ENCODE measurements around the gene LRBA. TPM values are rescaled to one million over a fixed set of nuclear protein-coding genes. Genes with fewer than 3 reads are reported as not detected.
"Not testable (repeated sequence)": the region's sequence is repeated elsewhere in the genome, so short reads cannot be mapped to it uniquely, and the experiment has no call there.

The LRBA gene
- total and polyA plus RNA-seq, 9 donors = 20.7 to 30.5 (median 27.7) TPM

- no peak overlapping the region for H3K4me3 ChIP-seq (ENCODE audit: low read length)
- no peak for DNase-seq
- H3K4me1 ChIP-seq (ENCODE audit: control insufficient read depth, insufficient read depth, low read length) = no peaks in the 10 kb centered on the region
- no peaks in the 10 kb centered on the region for H3K9me3 ChIP-seq (replicated peaks; ENCODE audit: control insufficient read depth, low read depth, low read length)
- H3K27ac ChIP-seq (ENCODE audit: low read length) = no peak overlapping the region
- WGBS (ENCODE audit: insufficient coverage) = no CpG with 5 or more reads among the region's 2 CpGs
- no peaks in the 10 kb centered on the region for H3K27me3 ChIP-seq (ENCODE audit: control insufficient read depth, insufficient read depth, low read length)
- no peaks in the 10 kb centered on the region for H3K36me3 ChIP-seq (ENCODE audit: control insufficient read depth, insufficient read depth, low read length)
Observed at GRCh38 chr4:151039733-151040132, 24.6 kb upstream of the LRBA start.

- Histone ChIP-seq H3K27ac (ENCODE audit: low read length) (no peak overlapping the region), H3K4me1 (ENCODE audit: control insufficient read depth, insufficient read depth, low read length) (no peaks in the 10 kb centered on the region), H3K4me3 (ENCODE audit: low read length) (no peak overlapping the region), H3K36me3 (ENCODE audit: control insufficient read depth, insufficient read depth, low read length) (no peaks in the 10 kb centered on the region), H3K27me3 (ENCODE audit: control insufficient read depth, insufficient read depth, low read length) (no peaks in the 10 kb centered on the region), H3K9me3 (replicated peaks; ENCODE audit: control insufficient read depth, low read depth, low read length) (no peaks in the 10 kb centered on the region)
- WGBS (ENCODE audit: insufficient coverage) = 94% methylated on average over 4 of the region's 9 CpGs
- DNase-seq = no peak
Observed at GRCh38 chr4:151038452-151039157, 23.5 kb upstream of the LRBA start.

DNA sequence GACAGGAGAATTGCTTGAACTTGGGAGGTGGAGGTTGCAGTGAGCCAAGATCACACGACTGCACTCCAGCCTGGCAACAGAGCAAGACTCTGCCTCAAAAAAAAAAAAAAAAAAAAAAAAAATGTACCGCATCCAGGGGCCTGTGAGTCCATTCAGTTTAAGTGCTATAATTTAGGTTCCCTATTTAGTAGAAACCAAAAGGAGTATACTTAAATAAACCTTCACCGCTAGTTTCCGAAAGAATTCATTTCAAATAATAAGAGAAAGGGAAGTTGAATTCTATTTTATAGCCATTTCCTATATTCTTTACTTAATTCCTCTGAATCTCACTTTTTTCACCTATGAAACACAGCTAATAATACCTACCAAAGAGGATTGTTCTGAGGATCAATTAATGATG is 20.8 kb upstream of the LRBA start:
- Histone ChIP-seq H3K27ac (ENCODE audit: low read length) (no peak overlapping the region), H3K27me3 (ENCODE audit: control insufficient read depth, insufficient read depth, low read length) (no peaks in the 10 kb centered on the region), H3K9me3 (replicated peaks; ENCODE audit: control insufficient read depth, low read depth, low read length) (no peaks in the 10 kb centered on the region), H3K4me3 (ENCODE audit: low read length) (no peak overlapping the region), H3K4me1 (ENCODE audit: control insufficient read depth, insufficient read depth, low read length) (no peaks in the 10 kb centered on the region), H3K36me3 (ENCODE audit: control insufficient read depth, insufficient read depth, low read length) (no peaks in the 10 kb centered on the region)
- no CpG with 5 or more reads among the region's 4 CpGs for WGBS (ENCODE audit: insufficient coverage)
- no peak for DNase-seq

GRCh38 chr4:151035328-151035727 is 20.2 kb upstream of the LRBA start:
- Histone ChIP-seq H3K27ac (ENCODE audit: low read length) (no peak overlapping the region), H3K4me3 (ENCODE audit: low read length) (no peak overlapping the region), H3K27me3 (ENCODE audit: control insufficient read depth, insufficient read depth, low read length) (no peaks in the 10 kb centered on the region), H3K36me3 (ENCODE audit: control insufficient read depth, insufficient read depth, low read length) (no peaks in the 10 kb centered on the region), H3K4me1 (ENCODE audit: control insufficient read depth, insufficient read depth, low read length) (no peaks in the 10 kb centered on the region), H3K9me3 (replicated peaks; ENCODE audit: control insufficient read depth, low read depth, low read length) (no peaks in the 10 kb centered on the region)
- no peak for DNase-seq
- no CpG with 5 or more reads among the region's 2 CpGs for WGBS (ENCODE audit: insufficient coverage)

- Histone ChIP-seq H3K36me3 (ENCODE audit: control insufficient read depth, insufficient read depth, low read length) (no peaks in the 10 kb centered on the region), H3K4me1 (ENCODE audit: control insufficient read depth, insufficient read depth, low read length) (no peaks in the 10 kb centered on the region), H3K9me3 (replicated peaks; ENCODE audit: control insufficient read depth, low read depth, low read length) (no peaks in the 10 kb centered on the region), H3K4me3 (ENCODE audit: low read length) (no peak overlapping the region), H3K27ac (ENCODE audit: low read length) (no peak overlapping the region), H3K27me3 (ENCODE audit: control insufficient read depth, insufficient read depth, low read length) (no peaks in the 10 kb centered on the region)
- no CpG with 5 or more reads among the region's 2 CpGs for WGBS (ENCODE audit: insufficient coverage)
- DNase-seq = no peak
Observed at GRCh38 chr4:151034829-151035228, 19.7 kb upstream of the LRBA start.

DNA sequence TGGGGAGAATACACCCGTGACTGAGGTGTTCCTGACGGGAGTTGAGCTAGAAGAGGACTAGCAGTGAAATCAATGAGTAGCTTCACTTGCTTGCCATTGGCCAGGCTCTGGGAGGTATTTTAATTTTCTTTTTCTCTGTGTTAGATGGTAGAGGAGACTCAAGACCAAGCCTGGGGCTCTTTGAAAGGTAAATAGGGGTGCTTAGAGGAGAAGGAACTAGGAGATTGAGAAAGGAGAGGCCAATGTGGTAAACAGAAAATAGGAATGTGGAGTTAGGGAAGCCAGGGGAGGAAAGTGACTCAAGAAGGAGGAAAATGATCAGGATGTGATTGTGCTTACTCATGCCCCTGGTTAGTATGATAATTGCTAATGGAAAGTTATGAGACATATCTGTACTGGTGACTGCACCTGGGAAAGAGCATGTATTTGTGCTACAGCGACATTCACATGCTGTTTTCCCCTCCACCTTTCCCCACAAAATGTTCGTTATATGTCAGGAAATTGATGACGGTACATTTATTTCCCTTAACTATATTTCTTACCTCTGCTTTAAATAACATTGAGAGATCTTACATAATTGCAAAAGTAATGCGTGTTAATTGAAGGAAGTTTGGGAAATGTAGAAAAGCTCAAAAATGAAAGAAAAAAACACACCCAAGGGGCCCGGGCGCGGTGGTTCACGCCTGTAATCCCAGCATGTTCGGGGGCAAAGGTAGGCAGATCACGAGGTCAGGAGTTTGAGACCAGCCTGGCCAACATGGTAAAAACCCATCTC is 16.9 kb upstream of the LRBA start:
- H3K27me3 ChIP-seq (ENCODE audit: control insufficient read depth, insufficient read depth, low read length) = no peaks in the 10 kb centered on the region
- WGBS (ENCODE audit: insufficient coverage) = 60% methylated on average over 4 of the region's 12 CpGs
- H3K27ac ChIP-seq (ENCODE audit: low read length) = no peak overlapping the region
- no peak for DNase-seq
- H3K4me3 ChIP-seq (ENCODE audit: low read length) = no peak overlapping the region
- no peaks in the 10 kb centered on the region for H3K4me1 ChIP-seq (ENCODE audit: control insufficient read depth, insufficient read depth, low read length)
- no peaks in the 10 kb centered on the region for H3K9me3 ChIP-seq (replicated peaks; ENCODE audit: control insufficient read depth, low read depth, low read length)
- no peaks in the 10 kb centered on the region for H3K36me3 ChIP-seq (ENCODE audit: control insufficient read depth, insufficient read depth, low read length)

DNA sequence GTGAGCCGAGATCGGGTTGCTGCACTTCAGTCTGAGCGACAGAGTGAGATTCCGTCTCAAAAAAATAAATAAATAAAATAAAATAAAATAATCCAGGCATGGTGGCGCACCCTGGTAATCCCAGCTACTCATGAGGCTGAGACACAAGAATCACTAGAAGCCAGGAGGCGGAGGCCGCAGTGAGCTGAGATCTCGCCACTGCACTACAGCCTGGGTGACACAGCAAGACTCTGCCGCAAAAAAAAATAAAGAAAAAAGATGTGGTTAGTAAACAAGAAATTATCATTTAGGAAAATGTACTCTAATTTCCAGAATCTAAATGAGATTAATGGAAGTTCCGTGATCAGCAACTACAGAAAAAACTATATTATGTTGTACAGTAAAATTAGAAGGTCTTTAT is 14.5 kb upstream of the LRBA start:
- Histone ChIP-seq H3K36me3 (ENCODE audit: control insufficient read depth, insufficient read depth, low read length) (no peaks in the 10 kb centered on the region), H3K9me3 (replicated peaks; ENCODE audit: control insufficient read depth, low read depth, low read length) (no peaks in the 10 kb centered on the region), H3K4me1 (ENCODE audit: control insufficient read depth, insufficient read depth, low read length) (no peaks in the 10 kb centered on the region), H3K4me3 (ENCODE audit: low read length) (no peak overlapping the region), H3K27ac (ENCODE audit: low read length) (no peak overlapping the region), H3K27me3 (ENCODE audit: control insufficient read depth, insufficient read depth, low read length) (no peaks in the 10 kb centered on the region)
- DNase-seq = no peak
- WGBS (ENCODE audit: insufficient coverage) = 90% methylated on average over 3 of the region's 10 CpGs

GRCh38 chr4:151029006-151029405 is 13.9 kb upstream of the LRBA start:
- WGBS (ENCODE audit: insufficient coverage) = 79% methylated on average over 10 of the region's 10 CpGs
- DNase-seq; H3K9me3 ChIP-seq (replicated peaks; ENCODE audit: control insufficient read depth, low read depth, low read length): not testable (repeated sequence)

DNA sequence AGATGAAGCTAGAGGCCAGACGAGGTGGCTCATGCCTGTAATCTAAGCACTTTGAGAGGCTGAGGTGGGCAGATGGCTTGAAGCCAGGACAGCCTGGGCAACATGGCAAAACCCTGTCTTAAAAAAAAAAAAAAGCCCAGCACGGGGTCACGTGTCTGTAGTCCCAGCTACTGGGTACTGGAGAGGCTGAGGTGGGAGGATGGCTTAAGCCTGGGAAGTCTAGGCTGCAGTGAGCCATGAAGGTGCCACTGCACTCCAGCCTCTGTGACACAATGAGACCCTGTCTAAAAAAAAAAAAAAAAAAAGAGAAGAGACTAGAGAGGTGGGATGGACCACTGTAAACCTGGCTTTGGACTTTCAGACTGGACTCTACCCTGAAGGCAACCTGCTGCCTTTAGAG is 10.7 kb upstream of the LRBA start:
- Histone ChIP-seq H3K4me3 (ENCODE audit: low read length) (no peak overlapping the region), H3K36me3 (ENCODE audit: control insufficient read depth, insufficient read depth, low read length) (no peaks in the 10 kb centered on the region), H3K4me1 (ENCODE audit: control insufficient read depth, insufficient read depth, low read length) (no peaks in the 10 kb centered on the region), H3K27me3 (ENCODE audit: control insufficient read depth, insufficient read depth, low read length) (no peaks in the 10 kb centered on the region), H3K9me3 (replicated peaks; ENCODE audit: control insufficient read depth, low read depth, low read length) (no peaks in the 10 kb centered on the region), H3K27ac (ENCODE audit: low read length) (no peak overlapping the region)
- WGBS (ENCODE audit: insufficient coverage) = 65% methylated on average over 3 of the region's 3 CpGs
- DNase-seq = no peak

More at GRCh38 chr4:151029006-151029405, 13.9 kb upstream of the LRBA start:
- not testable (repeated sequence) for H3K4me1 ChIP-seq (ENCODE audit: control insufficient read depth, insufficient read depth, low read length); H3K27ac ChIP-seq (ENCODE audit: low read length); H3K27me3 ChIP-seq (ENCODE audit: control insufficient read depth, insufficient read depth, low read length); H3K4me3 ChIP-seq (ENCODE audit: low read length); H3K36me3 ChIP-seq (ENCODE audit: control insufficient read depth, insufficient read depth, low read length)

DNA sequence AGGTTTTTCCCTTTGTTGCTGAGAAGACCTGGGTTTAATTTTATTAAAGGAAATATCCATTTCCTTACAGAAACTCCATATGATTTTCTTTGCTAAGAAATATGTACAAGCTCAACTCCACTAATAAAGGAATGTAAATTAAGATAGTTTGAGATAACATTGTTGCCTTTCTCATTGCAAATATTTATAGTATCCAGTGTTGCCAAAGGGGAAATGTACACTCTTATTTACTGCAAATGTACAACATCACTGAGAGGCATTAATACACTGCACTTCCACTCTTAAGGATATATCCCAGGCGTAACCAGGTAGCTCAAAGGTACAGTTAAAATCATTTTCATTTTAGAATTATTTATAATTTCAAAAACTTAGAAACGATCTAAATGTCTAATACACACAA is 7.5 kb upstream of the LRBA start:
- WGBS (ENCODE audit: insufficient coverage) = no CpG with 5 or more reads among the region's 2 CpGs
- no peak for DNase-seq

More for the DNA sequence above, 7.5 kb upstream of the LRBA start:
- no peaks in the 10 kb centered on the region for H3K36me3 ChIP-seq (ENCODE audit: control insufficient read depth, insufficient read depth, low read length)
- H3K27me3 ChIP-seq (ENCODE audit: control insufficient read depth, insufficient read depth, low read length) = no peaks in the 10 kb centered on the region
- H3K4me1 ChIP-seq (ENCODE audit: control insufficient read depth, insufficient read depth, low read length) = no peaks in the 10 kb centered on the region
- no peaks in the 10 kb centered on the region for H3K9me3 ChIP-seq (replicated peaks; ENCODE audit: control insufficient read depth, low read depth, low read length)
- no peak overlapping the region for H3K4me3 ChIP-seq (ENCODE audit: low read length)
- H3K27ac ChIP-seq (ENCODE audit: low read length) = no peak overlapping the region

All from muscle of leg (tissue), 11 donors.